HuH-7 (cell line): ENCODE measurements around the gene ABCF3.

Experiments used
- DNase-seq: peaks from one replicate; pipeline ENCODE4 v3.0.0; 2011; ENCODE audit warnings: low spot score

The ABCF3 gene

DNA sequence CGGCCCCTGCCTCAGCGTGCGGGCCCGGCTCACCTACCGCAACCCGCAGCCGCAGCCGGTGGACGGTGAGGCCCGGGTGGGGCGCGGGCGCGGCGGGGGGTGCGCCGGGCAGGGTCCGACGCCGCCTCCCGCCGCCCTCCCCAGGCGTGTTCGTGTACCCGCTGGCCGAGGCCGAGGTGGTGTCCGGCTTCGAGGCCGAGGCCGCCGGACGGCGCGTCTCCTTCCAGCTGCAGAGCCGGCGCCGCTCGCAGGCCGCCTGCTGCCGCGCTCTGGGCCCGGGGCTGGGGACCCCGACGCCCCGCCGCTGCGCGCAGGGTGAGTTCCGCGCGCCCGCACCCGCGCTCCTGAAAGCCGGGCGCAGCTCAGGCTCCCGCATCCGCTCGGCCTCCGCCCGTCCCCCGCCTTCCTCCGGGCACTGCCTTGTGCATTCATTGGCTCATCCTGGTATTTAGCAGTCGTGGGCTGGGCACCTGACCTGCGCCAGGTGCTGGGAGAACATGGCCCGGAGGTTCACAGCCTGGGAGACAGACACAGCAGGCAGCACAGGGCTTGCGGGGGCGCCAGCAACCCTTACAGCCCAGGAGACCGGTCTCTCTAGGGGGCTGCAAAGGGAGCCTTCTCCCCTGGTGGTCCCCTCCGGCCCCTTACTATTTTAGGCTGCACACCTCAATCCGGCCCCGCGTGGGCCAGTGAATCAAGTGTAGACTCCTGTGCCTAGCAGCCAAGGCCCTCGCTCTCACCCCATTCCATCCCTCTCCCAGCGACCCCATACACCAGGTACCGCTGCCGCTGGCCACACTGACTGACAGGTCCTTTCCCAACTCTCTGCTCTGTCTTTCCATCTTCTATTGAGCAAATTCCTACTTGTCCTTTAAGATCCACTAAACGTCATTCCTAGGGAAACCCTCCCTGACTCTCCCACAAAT lies 44.9 kb downstream of the ABCF3 start:
- no peak for DNase-seq

DNA sequence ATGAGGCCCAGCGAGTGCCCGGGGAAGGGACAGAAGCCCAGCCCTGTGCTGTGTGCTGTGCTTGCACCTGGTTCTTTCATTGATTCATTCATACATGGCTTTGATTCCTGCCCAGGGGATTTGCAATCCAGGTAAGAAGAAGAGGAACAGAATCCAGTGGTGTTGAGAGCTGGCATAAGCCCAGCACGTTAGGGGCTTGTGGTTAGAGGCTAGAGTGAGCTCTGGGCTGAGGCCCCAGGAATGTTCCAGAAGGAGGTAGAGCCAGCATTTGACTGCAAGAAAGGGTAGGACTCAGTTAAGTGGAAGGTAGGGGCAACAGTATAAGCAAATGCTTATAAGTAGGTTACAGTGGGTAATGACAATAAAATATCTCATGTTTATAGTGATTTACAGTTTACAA lies 45.7 kb downstream of the ABCF3 start:
- DNase-seq, result no peak

DNA sequence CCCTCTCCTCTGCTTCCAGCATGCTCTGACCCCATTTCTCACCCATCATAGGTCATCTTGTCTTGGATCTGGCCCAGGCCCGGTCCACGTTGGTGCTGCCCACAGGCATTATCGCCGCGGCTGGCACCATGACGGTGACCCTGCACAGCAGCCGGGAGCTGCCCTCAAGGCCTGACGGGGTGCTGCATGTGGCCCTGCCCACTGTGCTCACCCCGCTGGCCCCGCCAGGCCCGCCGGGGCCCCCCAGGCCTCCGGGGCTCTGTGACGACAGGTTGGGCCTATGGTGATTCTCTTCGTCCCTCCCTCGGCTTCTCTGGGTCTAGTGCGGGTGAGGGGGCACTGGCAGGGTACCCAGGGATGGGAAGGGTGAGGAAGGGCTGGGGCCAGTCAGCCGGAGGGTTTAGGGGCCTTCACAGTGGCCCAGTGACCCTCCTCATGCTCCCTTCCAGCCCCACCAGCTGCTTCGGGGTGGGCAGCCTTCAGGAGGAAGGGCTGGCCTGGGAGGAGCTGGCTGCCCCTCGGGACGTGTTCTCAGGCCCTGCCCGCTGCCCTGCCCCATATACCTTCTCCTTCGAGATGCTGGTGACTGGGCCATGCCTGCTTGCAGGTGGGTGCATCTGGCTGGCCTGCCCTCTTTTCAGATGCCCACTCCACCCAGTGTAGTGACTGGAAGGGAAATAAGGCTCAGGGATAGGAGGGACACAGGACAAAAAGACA lies 47.3 kb downstream of the ABCF3 start:
- DNase-seq, result no peak

DNA sequence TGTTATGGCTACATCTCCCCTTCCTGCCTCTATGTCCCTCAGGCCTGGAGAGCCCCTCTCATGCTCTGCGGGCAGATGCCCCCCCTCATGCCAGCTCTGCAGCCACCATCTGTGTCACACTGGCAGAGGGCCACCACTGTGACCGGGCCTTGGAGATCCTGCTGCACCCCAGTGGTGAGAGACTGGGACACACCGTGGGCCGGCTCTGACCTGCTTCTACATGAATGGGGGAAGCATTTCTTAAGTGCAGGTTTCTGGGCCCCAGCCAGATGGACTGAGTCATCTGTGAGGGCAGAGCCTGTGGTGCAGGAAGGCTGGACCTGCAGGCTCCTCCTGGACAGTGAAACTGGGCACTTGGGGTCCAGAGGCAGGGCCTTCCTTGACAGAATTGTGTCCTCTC lies 48.2 kb downstream of the ABCF3 start:
- DNase-seq, result no peak

DNA sequence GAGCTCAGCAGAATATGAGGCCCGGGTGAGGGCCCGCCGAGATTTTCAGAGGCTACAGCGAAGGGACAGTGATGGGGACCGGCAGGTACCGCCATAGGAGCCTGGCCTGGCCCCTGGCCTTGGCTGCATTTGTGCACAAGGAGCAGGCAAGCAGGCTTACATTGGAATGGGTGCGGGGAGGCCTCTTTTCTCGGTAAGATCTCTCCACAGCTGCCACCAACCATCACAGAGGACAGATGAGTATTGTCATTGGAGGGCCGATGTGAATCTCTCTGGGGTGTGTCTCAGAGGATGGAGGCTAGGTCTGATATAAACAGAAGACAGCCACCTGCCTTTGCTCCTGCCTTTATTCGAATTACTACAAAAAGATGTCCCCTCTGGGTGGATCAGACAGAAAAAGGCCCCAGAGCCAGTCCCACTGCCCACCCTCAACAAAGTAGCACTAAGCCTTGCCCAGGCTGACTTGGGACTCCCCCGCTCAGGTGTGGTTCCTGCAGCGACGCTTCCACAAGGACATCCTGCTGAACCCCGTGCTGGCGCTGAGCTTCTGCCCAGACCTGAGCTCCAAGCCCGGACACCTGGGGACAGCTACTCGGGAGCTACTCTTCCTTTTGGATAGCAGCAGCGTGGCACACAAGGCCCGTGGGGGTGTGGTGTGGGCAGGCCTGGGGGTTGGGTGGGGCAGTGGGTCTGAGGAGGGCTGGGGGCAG lies 48.8 kb downstream of the ABCF3 start:
- no peak for DNase-seq

DNA sequence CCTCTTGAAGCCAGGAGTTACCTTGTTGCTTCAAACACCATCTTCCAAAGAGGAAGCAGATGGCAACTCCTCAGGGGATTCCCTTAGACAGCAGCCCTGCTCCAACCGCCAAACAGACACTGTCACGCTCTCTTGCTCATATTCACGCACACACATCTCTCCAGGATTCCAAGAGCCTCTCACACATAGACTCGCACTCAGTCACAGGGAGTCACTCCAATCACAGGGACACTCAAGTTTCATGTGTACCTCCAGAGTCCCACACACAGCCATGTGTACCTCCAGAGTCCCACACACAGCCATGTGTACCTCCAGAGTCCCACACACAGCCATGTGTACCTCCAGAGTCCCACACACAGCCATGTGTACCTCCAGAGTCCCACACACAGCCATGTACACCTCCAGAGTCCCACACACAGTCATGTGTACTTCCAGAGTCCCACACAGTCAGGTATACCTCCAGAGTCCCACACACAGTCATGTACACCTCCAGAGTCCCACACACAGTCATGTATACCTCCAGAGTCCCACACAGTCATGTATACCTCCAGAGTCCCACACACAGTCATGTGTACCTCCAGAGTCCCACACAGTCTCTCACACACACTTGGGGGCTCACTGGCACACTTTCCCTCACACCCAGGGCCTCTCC lies 49.5 kb downstream of the ABCF3 start:
- DNase-seq, result no peak

DNA sequence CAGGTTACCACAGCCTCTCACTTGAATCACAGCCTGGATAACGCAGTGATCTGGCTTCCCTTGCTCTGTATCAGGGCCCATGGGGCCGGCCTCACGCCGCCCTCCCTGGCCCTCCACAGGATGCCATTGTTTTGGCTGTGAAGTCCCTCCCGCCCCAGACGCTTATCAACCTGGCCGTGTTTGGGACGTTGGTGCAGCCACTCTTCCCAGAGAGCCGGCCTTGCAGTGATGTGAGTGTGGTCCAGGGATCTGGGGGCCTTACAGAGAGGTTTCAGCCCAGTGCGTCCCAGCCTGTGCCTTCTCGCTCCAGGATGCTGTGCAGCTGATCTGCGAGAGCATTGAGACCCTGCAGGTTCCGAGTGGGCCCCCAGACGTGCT lies 50.0 kb downstream of the ABCF3 start:
- DNase-seq, result no peak

DNA sequence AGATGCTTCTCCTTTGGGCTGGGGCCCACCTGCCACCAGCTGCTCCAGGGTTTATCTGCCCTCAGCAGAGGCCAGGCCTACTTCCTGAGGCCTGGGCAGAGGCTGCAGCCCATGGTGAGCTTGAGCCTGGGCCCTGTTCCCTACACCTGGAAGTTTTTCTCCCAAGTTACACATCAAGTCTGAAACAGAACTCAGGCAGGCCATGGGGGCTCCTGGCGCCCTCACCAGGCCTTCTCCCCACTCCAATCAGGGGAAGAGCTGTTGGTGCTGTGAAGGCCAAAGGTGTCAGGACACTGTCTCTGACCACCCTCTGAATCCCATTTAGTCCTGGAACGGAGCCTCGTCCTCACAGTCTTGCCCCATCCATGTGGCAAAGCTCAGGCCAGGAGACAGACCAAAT lies 50.6 kb downstream of the ABCF3 start:
- no peak for DNase-seq

DNA sequence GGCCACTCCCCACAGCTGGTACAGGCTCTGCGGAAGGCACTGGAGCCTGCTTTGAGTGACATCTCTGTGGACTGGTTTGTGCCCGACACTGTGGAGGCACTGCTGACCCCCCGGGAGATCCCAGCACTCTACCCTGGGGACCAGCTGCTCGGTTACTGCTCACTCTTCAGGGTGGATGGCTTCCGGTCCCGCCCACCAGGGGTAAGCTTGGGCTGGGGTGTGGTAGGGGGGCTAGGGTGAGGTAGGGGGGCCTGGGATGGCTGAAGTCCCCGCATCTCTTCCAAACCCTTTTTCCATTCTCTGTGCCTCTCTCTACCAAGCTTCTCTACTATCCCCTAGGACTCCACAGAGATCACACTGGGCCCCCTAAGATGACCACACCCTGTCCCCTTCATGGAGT lies 51.2 kb downstream of the ABCF3 start:
- DNase-seq, result no peak

DNA sequence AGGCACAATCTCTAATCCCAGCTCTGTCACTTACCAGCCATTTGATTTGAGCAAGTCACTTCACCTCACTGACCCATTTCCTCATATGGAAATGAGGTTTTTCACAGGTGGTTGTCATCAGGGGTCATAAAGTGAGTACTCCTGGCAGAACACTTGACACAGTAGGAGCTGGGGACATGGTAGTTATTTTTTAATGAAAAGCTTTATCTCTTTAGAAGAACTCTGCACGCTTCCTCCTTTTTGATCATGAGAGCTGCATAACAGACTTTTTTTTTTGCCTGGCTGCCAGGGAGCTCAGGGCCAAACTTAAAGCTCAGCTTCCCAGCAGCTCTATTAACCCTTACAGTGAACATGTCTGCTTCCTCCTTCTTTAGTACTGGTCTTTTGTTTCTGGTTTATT lies 51.8 kb downstream of the ABCF3 start:
- no peak for DNase-seq

DNA sequence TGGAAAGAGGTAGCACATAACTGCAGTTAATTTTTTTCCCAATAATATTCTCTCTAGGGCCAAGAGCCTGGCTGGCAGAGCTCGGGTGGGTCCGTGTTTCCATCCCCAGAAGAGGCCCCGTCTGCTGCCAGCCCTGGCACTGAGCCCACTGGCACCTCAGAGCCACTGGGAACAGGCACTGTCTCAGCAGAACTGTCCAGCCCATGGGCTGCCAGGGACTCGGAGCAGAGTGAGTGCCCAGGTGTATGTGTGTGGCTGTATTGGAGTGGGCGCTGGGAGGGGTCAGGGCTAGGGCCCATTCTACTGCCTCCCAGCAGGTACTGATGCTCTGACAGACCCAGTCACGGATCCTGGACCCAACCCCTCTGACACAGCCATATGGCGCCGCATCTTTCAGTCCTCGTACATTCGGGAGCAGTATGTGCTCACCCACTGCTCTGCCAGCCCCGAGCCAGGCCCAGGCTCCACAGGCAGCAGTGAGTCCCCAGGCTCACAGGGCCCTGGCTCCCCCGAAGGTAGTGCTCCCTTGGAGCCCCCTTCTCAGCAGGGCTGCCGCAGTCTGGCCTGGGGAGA lies 52.3 kb downstream of the ABCF3 start:
- no peak for DNase-seq

DNA sequence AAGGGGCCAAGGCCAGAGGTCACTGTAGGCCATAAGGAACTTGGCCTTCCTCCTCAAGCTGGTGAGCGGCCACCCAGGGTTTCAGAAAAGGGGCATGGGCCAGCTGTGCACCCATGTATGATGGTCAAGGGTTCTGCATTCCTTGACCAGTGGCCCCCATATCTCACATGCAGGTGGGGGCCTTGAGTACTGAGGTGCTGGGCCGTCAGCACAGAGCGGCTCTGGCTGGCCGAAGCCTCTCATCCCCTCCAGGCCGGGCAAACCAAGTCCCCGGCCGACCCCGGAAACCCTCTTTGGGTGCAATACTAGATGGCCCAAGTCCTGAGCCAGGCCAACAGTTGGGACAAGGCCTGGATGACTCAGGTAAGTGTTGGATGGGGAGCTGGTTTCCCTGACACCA lies 53.2 kb downstream of the ABCF3 start:
- no peak for DNase-seq

DNA sequence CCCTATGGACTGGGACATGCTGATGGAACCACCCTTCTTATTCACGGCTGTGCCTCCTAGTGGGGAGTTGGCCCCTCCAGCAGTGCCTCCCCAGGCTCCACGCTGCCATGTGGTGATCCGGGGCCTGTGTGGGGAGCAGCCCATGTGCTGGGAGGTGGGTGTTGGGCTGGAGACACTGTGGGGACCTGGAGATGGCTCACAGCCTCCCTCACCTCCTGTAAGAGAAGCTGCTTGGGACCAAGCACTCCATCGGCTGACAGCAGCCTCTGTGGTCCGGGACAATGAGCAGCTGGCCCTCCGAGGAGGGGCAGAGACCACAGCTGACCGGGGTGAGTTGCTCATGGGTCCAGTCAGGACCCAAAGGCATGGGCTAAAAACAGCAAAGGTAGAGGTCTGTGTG lies 53.7 kb downstream of the ABCF3 start:
- no peak for DNase-seq

DNA sequence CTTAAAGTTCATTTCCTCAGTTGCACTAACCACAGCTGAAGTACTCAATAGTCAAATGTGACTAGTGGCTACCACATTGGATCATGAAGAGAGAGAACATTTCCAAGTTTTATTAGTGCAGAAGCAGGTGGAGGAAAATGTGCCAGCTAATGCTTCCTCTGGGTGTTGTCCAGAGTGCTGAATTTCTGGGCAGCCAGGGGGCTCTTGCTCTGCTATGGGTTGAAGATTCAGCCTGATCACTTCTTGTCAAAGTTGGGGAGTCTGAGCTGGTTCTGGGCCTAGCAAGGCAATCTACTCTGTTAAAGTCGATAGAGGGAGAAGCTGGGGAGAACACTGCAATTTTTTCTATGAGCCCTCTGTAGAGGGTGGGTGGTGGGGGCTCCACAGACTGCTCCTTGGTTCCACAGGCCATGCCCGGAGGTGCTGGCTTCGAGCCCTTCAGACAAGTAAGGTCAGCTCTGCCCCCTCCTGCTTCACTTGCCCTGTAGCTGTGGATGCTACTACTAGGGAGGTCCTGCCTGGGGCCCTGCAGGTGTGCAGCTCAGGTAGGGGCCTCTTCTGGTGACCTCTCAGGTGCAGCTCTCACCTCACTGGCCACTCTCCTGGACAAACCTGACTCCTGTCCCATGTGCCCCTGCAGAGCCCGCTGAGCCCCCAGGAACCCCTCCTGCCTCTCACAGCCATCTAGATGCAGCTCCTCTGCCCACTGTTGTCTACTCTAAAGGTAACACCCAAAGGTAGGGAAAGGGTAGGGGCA lies 54.6 kb downstream of the ABCF3 start:
- no peak for DNase-seq

DNA sequence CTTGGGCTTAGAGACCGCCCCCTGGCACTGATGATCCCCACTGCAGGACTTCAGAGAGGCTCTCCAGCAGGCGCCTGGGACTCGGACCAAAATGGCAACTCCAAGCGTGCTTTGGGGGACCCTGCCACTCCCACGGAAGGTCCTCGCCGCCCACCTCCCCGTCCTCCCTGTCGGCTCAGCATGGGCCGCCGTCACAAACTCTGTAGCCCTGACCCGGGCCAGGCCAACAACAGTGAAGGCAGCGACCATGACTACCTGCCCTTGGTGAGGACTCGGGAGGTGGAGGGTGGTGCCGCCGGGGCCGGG lies 55.1 kb downstream of the ABCF3 start:
- no peak for DNase-seq

DNA sequence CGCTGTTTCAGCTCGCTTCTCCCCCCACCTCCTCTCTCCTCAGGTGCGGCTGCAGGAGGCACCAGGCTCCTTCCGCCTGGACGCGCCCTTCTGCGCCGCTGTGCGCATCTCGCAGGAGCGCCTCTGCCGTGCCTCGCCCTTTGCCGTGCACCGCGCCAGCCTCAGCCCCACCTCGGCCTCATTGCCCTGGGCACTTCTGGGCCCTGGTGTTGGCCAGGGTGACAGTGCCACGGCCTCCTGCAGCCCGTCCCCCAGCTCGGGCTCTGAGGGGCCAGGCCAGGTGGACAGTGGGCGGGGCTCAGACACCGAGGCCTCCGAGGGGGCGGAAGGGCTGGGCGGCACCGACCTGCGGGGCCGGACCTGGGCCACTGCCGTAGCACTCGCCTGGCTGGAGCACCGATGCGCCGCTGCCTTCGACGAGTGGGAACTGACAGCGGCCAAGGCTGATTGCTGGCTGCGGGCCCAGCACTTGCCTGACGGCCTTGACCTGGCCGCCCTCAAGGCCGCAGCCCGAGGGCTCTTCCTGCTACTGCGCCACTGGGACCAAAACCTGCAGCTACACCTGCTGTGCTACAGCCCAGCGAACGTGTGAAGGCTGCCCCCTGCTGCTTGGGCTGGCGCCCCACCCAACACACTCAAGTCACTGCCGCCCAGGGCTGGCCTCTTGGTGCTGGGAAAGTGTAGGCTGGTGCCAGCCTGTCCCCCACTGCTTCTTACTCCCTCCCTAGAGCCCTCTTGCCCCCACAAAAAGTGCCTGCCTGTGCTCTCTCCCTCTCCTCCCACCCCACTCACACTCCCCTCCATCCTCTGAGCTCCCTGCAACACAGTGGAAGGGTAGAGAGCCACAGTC lies 55.7 kb downstream of the ABCF3 start:
- DNase-seq, result no peak

DNA sequence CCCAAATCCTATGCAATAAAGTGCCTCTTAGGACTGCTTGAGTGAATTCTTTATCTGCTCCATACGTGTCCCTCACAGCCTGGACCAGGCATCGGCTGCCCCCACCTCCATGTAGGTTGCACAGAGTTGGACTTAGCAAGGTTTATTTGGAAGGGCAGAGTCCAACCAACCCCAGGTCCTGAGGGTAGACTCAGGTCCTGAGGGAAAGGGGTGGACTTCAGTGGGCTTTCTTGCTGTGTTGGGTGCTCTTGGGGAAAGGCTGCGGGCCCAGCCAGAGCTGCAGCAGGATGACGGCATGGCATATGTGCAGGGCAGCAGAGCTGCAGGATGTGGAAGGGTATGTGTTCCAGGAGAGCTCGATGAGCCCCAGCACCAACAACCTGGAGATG lies 56.3 kb downstream of the ABCF3 start:
- DNase-seq, result no peak
